ENCODE measurements around the gene SEPTIN12.
A peak's percentile ranks its signal among the peaks of the same experiment; 100 is the strongest.
"Not testable (repeated sequence)": the region's sequence is repeated elsewhere in the genome, so short reads cannot be mapped to it uniquely, and the experiment has no call there.

SEPTIN12 gene

GRCh38 chr16:4750896-4751295 lies 37.2 kb downstream of the SEPTIN12 start:
- DNase-seq, result no peak

GRCh38 chr16:4749700-4750257 lies 38.4 kb downstream of the SEPTIN12 start:
- no peak for DNase-seq

- DNase-seq, result no peak
These were observed 39.3 kb downstream of the SEPTIN12 start for GRCh38 chr16:4748682-4749411.

- DNase-seq, result no peak
These were observed 40.1 kb downstream of the SEPTIN12 start for GRCh38 chr16:4747906-4748681.

GRCh38 chr16:4746991-4747574 lies 41.1 kb downstream of the SEPTIN12 start:
- DNase-seq, result no peak

GRCh38 chr16:4746215-4746614 lies 41.9 kb downstream of the SEPTIN12 start:
- no peak for DNase-seq

- DNase-seq, result no peak
These were observed 42.9 kb downstream of the SEPTIN12 start for GRCh38 chr16:4745274-4745569.

GRCh38 chr16:4744555-4745273 lies 43.4 kb downstream of the SEPTIN12 start:
- no peak for DNase-seq

GRCh38 chr16:4743226-4743878 lies 44.8 kb downstream of the SEPTIN12 start:
- no peak for DNase-seq

- DNase-seq, result not testable (repeated sequence)
These were observed 49.8 kb downstream of the SEPTIN12 start for GRCh38 chr16:4738370-4738769.

- DNase-seq, result no peak
These were observed 50.6 kb downstream of the SEPTIN12 start for GRCh38 chr16:4737545-4737944.

- no peak for DNase-seq
These were observed 51.6 kb downstream of the SEPTIN12 start for GRCh38 chr16:4736546-4736945.

GRCh38 chr16:4734730-4735535 lies 53.2 kb downstream of the SEPTIN12 start:
- DNase-seq, result peak; percentile 78

- DNase-seq, result peak; percentile 97
These were observed 53.9 kb downstream of the SEPTIN12 start, which contains the start of the genes ANKS3 and DNAAF8 for GRCh38 chr16:4734063-4734729. TSS of gene ANKS3 (minus strand) at chr16:4734271. CDS start at chr16:4730149, 4,122 bp downstream. TSS of gene DNAAF8 (plus strand) at chr16:4734537. CDS start at chr16:4736515, 1,978 bp downstream.

- no peak for DNase-seq
These were observed 54.4 kb downstream of the SEPTIN12 start for GRCh38 chr16:4733747-4734062.

GRCh38 chr16:4733211-4733742 lies 54.9 kb downstream of the SEPTIN12 start:
- no peak for DNase-seq

- DNase-seq, result no peak
These were observed 58.3 kb downstream of the SEPTIN12 start for GRCh38 chr16:4729876-4730275.

- no peak for DNase-seq
These were observed 59.5 kb downstream of the SEPTIN12 start for GRCh38 chr16:4728676-4729075.

All from fibroblast of skin of right quadriceps (primary cell).